ENCODE results near the gene TPPP2.

DNA sequence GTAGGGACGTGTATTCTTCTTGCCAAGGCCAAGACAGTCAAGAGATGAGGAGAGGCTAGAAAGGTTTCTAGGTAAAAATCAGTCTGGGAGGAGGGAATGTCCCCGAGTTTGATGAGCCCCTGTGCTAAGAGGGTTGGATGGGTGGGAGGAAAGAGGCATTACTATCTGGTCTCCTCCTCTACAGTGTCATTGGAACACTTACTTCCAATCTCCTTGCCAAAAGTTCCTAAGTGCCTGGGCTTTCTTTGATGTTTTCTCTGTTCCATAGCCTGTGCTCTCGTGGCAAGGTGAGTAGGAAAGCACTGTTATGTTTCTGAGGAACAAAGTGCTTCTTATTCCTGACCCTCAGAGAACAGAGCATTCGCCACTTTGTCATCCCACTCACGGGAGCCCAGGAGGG, 4.7 kb downstream of the TPPP2 start, which contains the start of gene RNASE13:
- TF ChIP-seq, protein P1, sequence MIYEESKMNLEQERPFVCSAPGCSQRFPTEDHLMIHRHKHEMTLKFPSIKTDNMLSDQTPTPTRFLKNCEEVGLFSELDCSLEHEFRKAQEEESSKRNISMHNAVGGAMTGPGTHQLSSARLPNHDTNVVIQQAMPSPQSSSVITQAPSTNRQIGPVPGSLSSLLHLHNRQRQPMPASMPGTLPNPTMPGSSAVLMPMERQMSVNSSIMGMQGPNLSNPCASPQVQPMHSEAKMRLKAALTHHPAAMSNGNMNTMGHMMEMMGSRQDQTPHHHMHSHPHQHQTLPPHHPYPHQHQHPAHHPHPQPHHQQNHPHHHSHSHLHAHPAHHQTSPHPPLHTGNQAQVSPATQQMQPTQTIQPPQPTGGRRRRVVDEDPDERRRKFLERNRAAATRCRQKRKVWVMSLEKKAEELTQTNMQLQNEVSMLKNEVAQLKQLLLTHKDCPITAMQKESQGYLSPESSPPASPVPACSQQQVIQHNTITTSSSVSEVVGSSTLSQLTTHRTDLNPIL (CRISPR knock-in tag; IDR thresholded peaks at IDR 0.05; ENCODE audit: low read depth) = no peak
- TF ChIP-seq ZFP30 (CRISPR knock-in tag; IDR thresholded peaks at IDR 0.05) (no peak), ZNF565 (CRISPR knock-in tag; conservative IDR thresholded peaks at IDR 0.05; ENCODE audit: low read depth) (no peak), TCF4 (CRISPR knock-in tag; IDR thresholded peaks at IDR 0.05; ENCODE audit: borderline replicate concordance) (no peak), CSDC2 (CRISPR knock-in tag; IDR thresholded peaks at IDR 0.05) (no peak), TOX (CRISPR knock-in tag; IDR thresholded peaks at IDR 0.05; ENCODE audit: borderline replicate concordance) (no peak), POU6F1 (CRISPR knock-in tag; IDR thresholded peaks at IDR 0.05; ENCODE audit: borderline replicate concordance, low read depth) (no peak), SNAI2 (CRISPR knock-in tag; IDR thresholded peaks at IDR 0.05) (no peak), RARB (CRISPR knock-in tag; IDR thresholded peaks at IDR 0.05) (no peak), ZC3H10 (CRISPR knock-in tag; IDR thresholded peaks at IDR 0.05) (no peak)

Measured in SK-N-SH treated with all-trans-retinoic acid at 6 μM for 48 hours (cell line).